Left lung (tissue), 10 donors: ENCODE measurements around the gene BCL7A. TPM values are rescaled to one million over a fixed set of nuclear protein-coding genes. Genes with fewer than 3 reads are reported as not detected.

ENCODE experiments used
- ATAC-seq: fragments of 200-7000 bp; cut with Tn5 transposase; one replicate; pipeline ENCODE4 v1.9.1; 2020; ENCODE audit warnings: moderate library complexity
- DNase-seq, 4 donors: peaks; one replicate each; pipeline ENCODE4 v3.0.0-alpha.2; 2013 to 2020
- H3K27ac ChIP-seq, 2 donors: fragments of 200-600 bp; sonication (generic) in 1 of 2; one replicate each; pipeline versions ENCODE4 v1.5.0 to v1.8.0; 2020 to 2021
- H3K27me3 ChIP-seq, 2 donors: fragments of 200-600 bp; sonication (generic) in 1 of 2; one replicate each; pipeline versions ENCODE4 v1.5.0 to v1.8.0; 2020 to 2021
- H3K36me3 ChIP-seq, 2 donors: fragments of 200-600 bp; sonication (generic) in 1 of 2; one replicate each; pipeline versions ENCODE4 v1.5.0 to v1.8.0; 2020 to 2021
- H3K4me1 ChIP-seq, 2 donors: fragments of 200-600 bp; one replicate each; pipeline ENCODE4 v1.8.0; 2021
- H3K4me3 ChIP-seq, 2 donors: fragments of 200-600 bp; sonication (generic) in 1 of 2; one replicate each; pipeline versions ENCODE4 v1.5.0 to v1.8.0; 2020 to 2021; ENCODE audit warnings: mild to moderate bottlenecking in 1 of 2
- H3K9me3 ChIP-seq, 2 donors: fragments of 200-600 bp; sonication (generic) in 1 of 2; one replicate each; pipeline versions ENCODE4 v1.5.0 to v1.8.0; 2020 to 2021
- CTCF ChIP-seq, 2 donors: fragments of 200-600 bp; sonication (generic) in 1 of 2; IDR thresholded peaks; one replicate each; pipeline versions ENCODE4 v1.5.0 to v1.8.0; 2021; ENCODE audit warnings: antibody characterized with exemption in 2 of 2
- intact Hi-C, 2 donors: fragments of 100-400 bp; cut with DNase I; formaldehyde crosslinking; loops; one replicate each; pipeline versions ENCODE4 v1.11.2 to v1.14.2; 2022
- polyA plus RNA-seq, 6 donors: library from polyadenylated mRNA; unstranded; fragments of 120-200 nt; gene quantifications; one replicate each; pipeline ENCODE4 v1.2.1, GENCODE V29; 2013; ENCODE audit not compliant: insufficient read length in 6 of 6
- total RNA-seq, 2 donors: library from RNA; stranded (reverse); fragmentation: NEBNext Ultra II Directional; extraction: Animal tissue kit (Norgen Biotek cat#: 25700); gene quantifications; one replicate each; pipeline ENCODE4 v1.2.1, GENCODE V29; 2021
- donor health status: DM: no; HTN: yes; CAD: no.
- donor health status: DM: no; HTN: no; CAD: no.

Gene BCL7A
- total and polyA plus RNA-seq, 8 donors, result 7.0 to 18.4 (median 16.8) TPM

- TF ChIP-seq CTCF (IDR thresholded peaks at IDR 0.05), result no peak
- no peaks in the 10 kb centered on the region for H3K36me3 ChIP-seq
- intact Hi-C loops, result no loop called here
- H3K4me3 ChIP-seq, result no peak overlapping the region
- ATAC-seq (no peak), DNase-seq (no peak)
- no peaks in the 10 kb centered on the region for H3K27me3 ChIP-seq
- no peaks in the 10 kb centered on the region for H3K9me3 ChIP-seq
- no peaks in the 10 kb centered on the region for H3K4me1 ChIP-seq
- no peak overlapping the region for H3K27ac ChIP-seq
These were observed 41.3 kb upstream of the BCL7A start for GRCh38 chr12:121980191-121980891.

GRCh38 chr12:121980892-121981272, 40.8 kb upstream of the BCL7A start:
- ATAC-seq (no peak), DNase-seq (no peak)
- no peak for TF ChIP-seq CTCF (IDR thresholded peaks at IDR 0.05)
- intact Hi-C loops, result no loop called here
- Histone ChIP-seq H3K27ac (no peak overlapping the region), H3K36me3 (no peaks in the 10 kb centered on the region), H3K27me3 (no peaks in the 10 kb centered on the region), H3K9me3 (no peaks in the 10 kb centered on the region), H3K4me3 (no peak overlapping the region), H3K4me1 (no peaks in the 10 kb centered on the region)

GRCh38 chr12:121981456-121981855, 40.2 kb upstream of the BCL7A start:
- no peak for TF ChIP-seq CTCF (IDR thresholded peaks at IDR 0.05)
- DNase-seq (no peak), ATAC-seq (no peak)
- no peak overlapping the region for H3K27ac ChIP-seq
- H3K4me1 ChIP-seq, result no peaks in the 10 kb centered on the region
- H3K4me3 ChIP-seq, result no peak overlapping the region
- H3K36me3 ChIP-seq, result no peaks in the 10 kb centered on the region
- H3K9me3 ChIP-seq, result no peaks in the 10 kb centered on the region
- intact Hi-C loops, result no loop called here
- H3K27me3 ChIP-seq, result no peaks in the 10 kb centered on the region

- Histone ChIP-seq H3K27me3 (no peaks in the 10 kb centered on the region), H3K36me3 (no peaks in the 10 kb centered on the region), H3K9me3 (no peaks in the 10 kb centered on the region), H3K4me1 (no peaks in the 10 kb centered on the region), H3K4me3 (no peak overlapping the region), H3K27ac (no peak overlapping the region)
- ATAC-seq (no peak), DNase-seq (no peak)
- no peak for TF ChIP-seq CTCF (IDR thresholded peaks at IDR 0.05)
- intact Hi-C loops, result no loop called here
These were observed 38.7 kb upstream of the BCL7A start for GRCh38 chr12:121982950-121983349.

GRCh38 chr12:121983536-121984210, 38.0 kb upstream of the BCL7A start:
- H3K27ac ChIP-seq, result no peak overlapping the region
- no peaks in the 10 kb centered on the region for H3K36me3 ChIP-seq
- ATAC-seq (no peak), DNase-seq (no peak)
- no peak for TF ChIP-seq CTCF (IDR thresholded peaks at IDR 0.05)
- no peaks in the 10 kb centered on the region for H3K4me1 ChIP-seq
- H3K9me3 ChIP-seq, result no peaks in the 10 kb centered on the region
- intact Hi-C loops, result no loop called here
- H3K27me3 ChIP-seq, result no peaks in the 10 kb centered on the region
- no peak overlapping the region for H3K4me3 ChIP-seq
